GM23338 (cell line): ENCODE results near the gene CREB3L2.

Source experiments
- CREB1 ChIP-seq: fragments of 250-450 bp; sonication (Bioruptor Pico); IDR thresholded peaks from 2 replicates; pipeline ENCODE4 v1.5.0; 2020; ENCODE audit warnings: low read depth, mild to moderate bottlenecking, moderate library complexity
- CTCF ChIP-seq, 2 experiments: fragments of 200-600 bp in 1 of 2; sonication (generic) in 1 of 2; conservative IDR thresholded peaks; 2 replicates each; pipeline versions ENCODE4 v1.5.1 to v1.6.1; 2016 to 2017; ENCODE audit warnings: antibody characterized with exemption in 2 of 2, low read depth in 2 of 2, mild to moderate bottlenecking in 2 of 2, moderate library complexity in 1 of 2
- ETS1 ChIP-seq: IDR thresholded peaks from 2 replicates; pipeline ENCODE4 v1.6.1; 2016; ENCODE audit warnings: antibody characterized with exemption
- EZH2 ChIP-seq: fragments of 200-600 bp; sonication (generic); IDR thresholded peaks from one replicate; pipeline ENCODE4 v1.8.0; 2017; ENCODE audit warnings: antibody characterized with exemption, mild to moderate bottlenecking, low read depth; ENCODE audit not compliant: unreplicated experiment
- EZH2phosphoT487 ChIP-seq: fragments of 200-600 bp; sonication (generic); IDR thresholded peaks from one replicate; pipeline ENCODE4 v1.8.1; 2018; ENCODE audit warnings: antibody characterized with exemption; ENCODE audit not compliant: unreplicated experiment
- JUNB ChIP-seq: IDR thresholded peaks from one replicate; pipeline ENCODE4 v1.6.1; 2016; ENCODE audit warnings: antibody characterized with exemption; ENCODE audit not compliant: unreplicated experiment
- NANOG ChIP-seq: IDR thresholded peaks from 2 replicates; pipeline ENCODE4 v1.6.1; 2016; ENCODE audit warnings: antibody characterized with exemption, borderline replicate concordance
- POLR2AphosphoS5 ChIP-seq: IDR thresholded peaks from 2 replicates; pipeline ENCODE4 v1.6.1; 2016; ENCODE audit warnings: antibody characterized with exemption, low read depth
- REST ChIP-seq: IDR thresholded peaks from one replicate; pipeline ENCODE4 v1.6.1; 2018; ENCODE audit warnings: antibody characterized with exemption; ENCODE audit not compliant: unreplicated experiment
- STAT1 ChIP-seq: IDR thresholded peaks from one replicate; pipeline ENCODE4 v1.6.1; 2016; ENCODE audit warnings: antibody characterized with exemption; ENCODE audit not compliant: unreplicated experiment
- ZNF114 ChIP-seq: fragments of 250-450 bp; sonication (Bioruptor Pico); IDR thresholded peaks from 2 replicates; pipeline ENCODE4 v1.5.0; 2020; ENCODE audit warnings: mild to moderate bottlenecking, moderate library complexity
- ZNF331 ChIP-seq: fragments of 250-450 bp; sonication (Bioruptor Pico); IDR thresholded peaks from 2 replicates; pipeline ENCODE4 v1.5.0; 2020; ENCODE audit warnings: low read depth, mild to moderate bottlenecking, moderate library complexity
- ZNF462 ChIP-seq: fragments of 250-450 bp; sonication (Bioruptor Pico); IDR thresholded peaks from 2 replicates; pipeline ENCODE4 v1.5.0; 2020; ENCODE audit warnings: mild to moderate bottlenecking, moderate library complexity

- TF ChIP-seq CTCF (conservative IDR thresholded peaks at IDR 0.05; ENCODE audit: low read depth in 2 of 2), result no peak
- no peak for TF ChIP-seq JUNB
- TF ChIP-seq EZH2, result no peak
- TF ChIP-seq POLR2AphosphoS5, result no peak
- TF ChIP-seq ETS1, result no peak
- no peak for TF ChIP-seq EZH2phosphoT487
- no peak for TF ChIP-seq ZNF114 (CRISPR knock-in tag)
- no peak for TF ChIP-seq REST
- no peak for TF ChIP-seq CREB1 (CRISPR knock-in tag)
- no peak for TF ChIP-seq STAT1
- no peak for TF ChIP-seq ZNF331 (CRISPR knock-in tag)
- no peak for TF ChIP-seq NANOG
- TF ChIP-seq ZNF462 (CRISPR knock-in tag), result no peak
Measured at GRCh38 chr7:138036135-138036534, 34.2 kb upstream of the CREB3L2 start.
